HepG2 (cell line): ENCODE measurements around the gene CACTIN. TPM values are rescaled to one million over a fixed set of nuclear protein-coding genes. Genes with fewer than 3 reads are reported as not detected.

Source experiments
- CHD4 ChIP-seq: fragments of 200-600 bp; sonication (generic); IDR thresholded peaks from 2 replicates; pipeline ENCODE4 v1.7.0; 2017; ENCODE audit warnings: mild to moderate bottlenecking, low read length, borderline replicate concordance
- FIP1L1 ChIP-seq: fragments of 200-400 bp; formaldehyde crosslinking; IDR thresholded peaks from 2 replicates; pipeline ENCODE4 v1.6.1; 2018; ENCODE audit warnings: low read depth, mild to moderate bottlenecking, low read length, moderate library complexity, borderline replicate concordance; ENCODE audit not compliant: insufficient read depth
- HDAC6 ChIP-seq: fragments of 200-600 bp; sonication (generic); IDR thresholded peaks from 2 replicates; pipeline ENCODE4 v1.7.0; 2017; ENCODE audit warnings: mild to moderate bottlenecking, antibody characterized with exemption, low read length, low read depth
- KDM2A ChIP-seq: sonication (generic); formaldehyde crosslinking; IDR thresholded peaks from 2 replicates; pipeline ENCODE4 v1.4.0; 2020; ENCODE audit warnings: low read depth, missing genetic modification reagents, borderline replicate concordance
- MEF2D ChIP-seq: sonication (generic); formaldehyde crosslinking; IDR thresholded peaks from 2 replicates; pipeline ENCODE4 v1.5.1; 2020; ENCODE audit warnings: mild to moderate bottlenecking, missing genetic modification reagents
- RAD21 ChIP-seq: fragments of 450-650 bp; formaldehyde crosslinking; IDR thresholded peaks from 2 replicates; pipeline ENCODE4 v1.5.0; 2020; ENCODE audit warnings: mild to moderate bottlenecking
- RFX3 ChIP-seq: IDR thresholded peaks from 2 replicates; pipeline ENCODE4 v1.6.1; 2016; ENCODE audit warnings: missing biosample characterization, missing genetic modification reagents
- TFE3 ChIP-seq: IDR thresholded peaks from 2 replicates; pipeline ENCODE4 v1.6.1; 2016
- ZNF232 ChIP-seq: sonication (generic); formaldehyde crosslinking; IDR thresholded peaks from 2 replicates; pipeline ENCODE4 v1.4.0; 2020; ENCODE audit warnings: missing genetic modification reagents, borderline replicate concordance
- ZNF609 ChIP-seq: sonication (generic); formaldehyde crosslinking; IDR thresholded peaks from 2 replicates; pipeline ENCODE4 v1.4.0; 2020; ENCODE audit warnings: mild to moderate bottlenecking, missing genetic modification reagents, borderline replicate concordance
- polyA plus RNA-seq, 8 experiments: library from polyadenylated mRNA; depleted of rRNA in 3 of 8; stranded (reverse) in 7 of 8; unstranded in 1 of 8; fragments of >200 nt; fragmentation: Illumina TruSeq in 4 of 8; extraction: Trizol in 4 of 8; gene quantifications; 2 replicates each; pipeline versions ENCODE4 v1.2.1 to v1.2.3, GENCODE V29; 2011 to 2016; ENCODE audit warnings: low read depth in 4 of 8, missing spikeins in 1 of 8, mixed read lengths in 1 of 8; ENCODE audit not compliant: insufficient read depth in 1 of 8
- total RNA-seq, 5 experiments: library from RNA; depleted of rRNA; stranded (reverse); fragments of >200 nt; fragmentation: Illumina TruSeq; extraction: Trizol; gene quantifications; 2 replicates each; pipeline ENCODE4 v1.2.3, GENCODE V29; 2016; ENCODE audit warnings: low read depth in 1 of 5
- TF ChIP-seq, protein P1 (sequence below): sonication (generic); formaldehyde crosslinking; IDR thresholded peaks from 2 replicates; pipeline ENCODE4 v1.5.0; 2020; ENCODE audit warnings: mild to moderate bottlenecking, missing genetic modification reagents, moderate library complexity
- TF ChIP-seq, protein P2 (sequence below): sonication (generic); formaldehyde crosslinking; IDR thresholded peaks from 2 replicates; pipeline ENCODE4 v1.4.0; 2020; ENCODE audit warnings: low read depth, mild to moderate bottlenecking, missing genetic modification reagents

CACTIN gene
- total and polyA plus RNA-seq, 2 of the 13 experiments (the other 11 are each of a cell fraction or from before 2014, with no cell fraction given): 10.0 to 16.6 TPM

- TF ChIP-seq TFE3 (CRISPR knock-in tag) (peak; percentile 67; the same call in 1 of the 2 replicates), RFX3 (no peak), ZNF232 (CRISPR knock-in tag) (no peak), RAD21 (CRISPR knock-in tag) (no peak; the same call in 1 of the 2 replicates), MEF2D (CRISPR knock-in tag) (peak; percentile 12; the same call in 1 of the 2 replicates), ZNF609 (no peak), KDM2A (CRISPR knock-in tag) (peak; percentile 92), FIP1L1 (no peak), HDAC6 (peak; percentile 92; the same call in 1 of the 2 replicates), CHD4 (no peak)
- TF ChIP-seq, protein P1, sequence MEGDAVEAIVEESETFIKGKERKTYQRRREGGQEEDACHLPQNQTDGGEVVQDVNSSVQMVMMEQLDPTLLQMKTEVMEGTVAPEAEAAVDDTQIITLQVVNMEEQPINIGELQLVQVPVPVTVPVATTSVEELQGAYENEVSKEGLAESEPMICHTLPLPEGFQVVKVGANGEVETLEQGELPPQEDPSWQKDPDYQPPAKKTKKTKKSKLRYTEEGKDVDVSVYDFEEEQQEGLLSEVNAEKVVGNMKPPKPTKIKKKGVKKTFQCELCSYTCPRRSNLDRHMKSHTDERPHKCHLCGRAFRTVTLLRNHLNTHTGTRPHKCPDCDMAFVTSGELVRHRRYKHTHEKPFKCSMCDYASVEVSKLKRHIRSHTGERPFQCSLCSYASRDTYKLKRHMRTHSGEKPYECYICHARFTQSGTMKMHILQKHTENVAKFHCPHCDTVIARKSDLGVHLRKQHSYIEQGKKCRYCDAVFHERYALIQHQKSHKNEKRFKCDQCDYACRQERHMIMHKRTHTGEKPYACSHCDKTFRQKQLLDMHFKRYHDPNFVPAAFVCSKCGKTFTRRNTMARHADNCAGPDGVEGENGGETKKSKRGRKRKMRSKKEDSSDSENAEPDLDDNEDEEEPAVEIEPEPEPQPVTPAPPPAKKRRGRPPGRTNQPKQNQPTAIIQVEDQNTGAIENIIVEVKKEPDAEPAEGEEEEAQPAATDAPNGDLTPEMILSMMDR (CRISPR knock-in tag): 0 out of 2 replicates have a peak, but pooled peaks have one; percentile 25
- TF ChIP-seq, protein P2, sequence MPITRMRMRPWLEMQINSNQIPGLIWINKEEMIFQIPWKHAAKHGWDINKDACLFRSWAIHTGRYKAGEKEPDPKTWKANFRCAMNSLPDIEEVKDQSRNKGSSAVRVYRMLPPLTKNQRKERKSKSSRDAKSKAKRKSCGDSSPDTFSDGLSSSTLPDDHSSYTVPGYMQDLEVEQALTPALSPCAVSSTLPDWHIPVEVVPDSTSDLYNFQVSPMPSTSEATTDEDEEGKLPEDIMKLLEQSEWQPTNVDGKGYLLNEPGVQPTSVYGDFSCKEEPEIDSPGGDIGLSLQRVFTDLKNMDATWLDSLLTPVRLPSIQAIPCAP: no peak
Observed at GRCh38 chr19:3626473-3627350, at the start of gene CACTIN (continued).
